Motor neuron (in vitro differentiated cells): Measurements from ENCODE around the gene TNNI2. TPM values are rescaled to one million over a fixed set of nuclear protein-coding genes. Genes with fewer than 3 reads are reported as not detected.
A peak's percentile ranks its signal among the peaks of the same experiment; 100 is the strongest.
"Not testable (repeated sequence)": the region's sequence is repeated elsewhere in the genome, so short reads cannot be mapped to it uniquely, and the experiment has no call there.

Experiments used
- ATAC-seq, 8 experiments: fragments of 200-7000 bp; cut with Tn5 transposase; replicated peaks in 6 of 8; 2 replicates each; pipeline ENCODE4 v1.8.0; 2021; ENCODE audit warnings: mild to moderate bottlenecking in 8 of 8, moderate library complexity in 8 of 8
- H3K27ac ChIP-seq, 2 donors: fragments of 250-450 bp; sonication (Bioruptor Pico); 2 replicates each; pipeline ENCODE4 v1.9.0; 2021; ENCODE audit warnings: antibody characterized with exemption in 2 of 2, mild to moderate bottlenecking in 2 of 2, moderate library complexity in 1 of 2
- H3K4me1 ChIP-seq, 2 donors: fragments of 250-450 bp; sonication (Bioruptor Pico); replicated peaks in 1 of 2; 2 replicates each; pipeline ENCODE4 v1.6.1; 2021; ENCODE audit warnings: antibody characterized with exemption in 2 of 2, mild to moderate bottlenecking in 2 of 2, moderate library complexity in 1 of 2
- H3K4me3 ChIP-seq, 5 donors: fragments of 250-450 bp; sonication (Bioruptor Pico); 2 replicates each; pipeline ENCODE4 v1.9.0; 2021; ENCODE audit warnings: antibody characterized with exemption in 5 of 5, mild to moderate bottlenecking in 5 of 5, moderate library complexity in 4 of 5
- WGBS, 10 experiments: fragments of 450-650 bp; shearing (Covaris generic); methylation state at CpG; one replicate each; pipeline ENCODE4 v1.0.0; 2022; 5-methylcytosine and 5-hydroxymethylcytosine counted together
- in situ Hi-C, 9 experiments: fragments of 400-800 bp; cut with MboI; loops; one replicate each; pipeline ENCODE4 v1.15.0; 2021; ENCODE audit warnings: low sequenced_read_pairs in 9 of 9, low pct_unique_long_range_greater_than_20kb in 2 of 9; ENCODE audit not compliant: unreplicated experiment in 9 of 9
- total RNA-seq, 8 experiments: library from RNA; unstranded; fragments of 300-600 nt; gene quantifications; 2 replicates each; pipeline versions ENCODE4 v1.2.3 to v1.2.4, GENCODE V29; 2022

TNNI2 gene
- total RNA-seq, 8 experiments from 2014 or later = 0.43 TPM; not detected in 7

GRCh38 chr11:1812801-1813200 is 26.0 kb upstream of the TNNI2 start:
- Histone ChIP-seq H3K27ac (no peak overlapping the region), H3K4me3 (no peak overlapping the region), H3K4me1 (no peaks in the 10 kb centered on the region)
- no peak for ATAC-seq
- in situ Hi-C loops = loop anchor here in 4 of 9 experiments (10.0 to 25.0 kb wide), 2 partner anchors 100 to 108 kb away; no protein-coding TSS in a partner anchor
- 65 to 97% (median 83%) methylated on average over 4 to 15 of the region's 15 CpGs; no CpG with 5 or more reads in 1 of the 10 experiments for WGBS, 10 experiments

DNA sequence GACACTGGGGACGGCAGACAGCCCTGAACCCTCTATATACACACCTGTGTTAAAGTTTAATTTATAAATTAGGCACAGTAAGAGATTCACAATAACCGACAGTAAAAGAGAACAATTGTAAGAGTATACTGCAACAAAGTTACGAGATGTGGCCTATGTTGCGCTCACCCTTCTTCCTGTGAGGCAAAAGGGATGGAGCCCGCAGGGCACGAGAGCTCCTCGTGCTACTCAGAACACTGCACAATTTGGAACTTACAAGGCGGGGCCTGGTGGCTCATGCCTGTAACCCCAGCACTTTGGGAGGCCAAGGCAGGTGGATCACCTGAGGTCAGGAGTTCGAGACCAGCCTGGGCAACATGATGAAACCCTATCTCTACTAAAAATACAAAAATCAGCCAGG is 25.4 kb upstream of the TNNI2 start:
- in situ Hi-C loops = loop anchor here in 4 of 9 experiments (10.0 to 25.0 kb wide), 2 partner anchors 101 to 109 kb away; no protein-coding TSS in a partner anchor
- not testable (repeated sequence) for H3K27ac ChIP-seq, H3K4me3 ChIP-seq, ATAC-seq, H3K4me1 ChIP-seq
- WGBS, 10 experiments = 29 to 100% (median 80%) methylated on average over 1 to 8 of the region's 9 CpGs; no CpG with 5 or more reads in 2 of the 10 experiments

DNA sequence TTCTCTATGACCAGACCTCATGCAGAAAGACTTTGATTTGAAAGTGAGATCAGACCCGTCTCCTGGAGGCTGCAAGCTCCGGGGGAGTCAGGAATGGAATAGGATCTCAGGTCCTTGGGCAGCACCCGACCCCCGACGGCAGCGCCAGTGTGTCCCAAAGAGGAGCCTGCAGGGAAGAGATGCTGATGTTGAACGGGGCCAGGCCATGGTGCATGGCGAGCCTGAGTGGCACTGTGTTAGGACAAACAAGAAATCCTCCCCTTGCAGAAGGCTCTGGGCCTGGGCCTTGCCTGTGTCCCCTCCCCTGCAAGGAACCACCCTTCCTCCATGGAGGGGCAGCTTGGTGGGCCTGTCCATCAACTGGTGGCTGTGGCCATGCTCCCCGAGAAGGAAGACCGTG is 24.1 kb upstream of the TNNI2 start:
- Histone ChIP-seq H3K4me1 (no peaks in the 10 kb centered on the region), H3K4me3 (no peak overlapping the region), H3K27ac (no peak overlapping the region)
- 67 to 81% (median 80%) methylated on average over 3 to 10 of the region's 10 CpGs; no CpG with 5 or more reads in 6 of the 10 experiments for WGBS, 10 experiments
- in situ Hi-C loops = loop anchor here in 4 of 9 experiments (10.0 to 25.0 kb wide), 2 partner anchors 102 to 110 kb away; no protein-coding TSS in a partner anchor
- no peak for ATAC-seq

DNA sequence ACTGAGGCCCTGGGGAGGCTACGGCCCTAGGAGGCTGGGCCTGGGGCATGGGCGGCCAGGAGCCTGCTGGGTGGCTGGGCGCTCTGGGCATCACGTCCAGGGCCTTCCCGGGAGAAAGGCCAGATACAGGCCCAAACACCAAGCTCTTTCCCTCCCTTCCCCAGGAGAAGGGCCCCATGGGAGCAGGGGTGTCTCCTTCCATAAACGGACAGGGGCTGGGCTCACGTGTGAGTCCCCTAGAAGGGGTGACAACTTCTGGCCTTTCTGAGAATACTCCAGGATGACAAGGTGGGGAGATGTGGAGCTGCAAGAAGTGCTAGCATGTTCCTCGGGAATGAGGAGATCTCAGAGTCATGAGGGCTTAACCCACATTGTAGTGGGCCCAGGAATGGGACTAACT is 23.5 kb upstream of the TNNI2 start:
- 42 to 67% methylated on average over 1 to 5 of the region's 8 CpGs; no CpG with 5 or more reads in 8 of the 10 experiments for WGBS, 10 experiments
- Histone ChIP-seq H3K27ac (no peak overlapping the region), H3K4me1 (no peaks in the 10 kb centered on the region), H3K4me3 (no peak overlapping the region)
- ATAC-seq = no peak
- in situ Hi-C loops = loop anchor here in 4 of 9 experiments (10.0 to 25.0 kb wide), 2 partner anchors 103 to 111 kb away; no protein-coding TSS in a partner anchor

DNA sequence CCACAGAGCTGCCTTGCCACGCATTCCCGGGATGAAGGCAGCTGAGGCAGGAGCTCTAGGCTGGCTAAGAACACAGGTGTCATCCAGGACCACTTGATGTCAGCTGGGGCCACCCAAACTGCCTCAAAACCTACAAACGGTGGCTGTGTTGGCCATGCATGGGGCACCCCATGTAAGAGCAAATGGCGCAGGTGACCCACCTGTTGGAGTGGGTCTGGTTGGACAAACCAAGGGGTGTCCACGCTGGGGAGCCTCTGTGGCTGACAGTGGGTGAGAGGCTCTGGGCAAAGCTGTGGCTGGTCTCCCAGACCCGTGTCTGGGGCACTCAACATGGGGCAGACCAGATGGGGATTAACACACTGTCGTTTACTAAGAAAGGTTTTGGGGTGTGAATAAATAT is 23.0 kb upstream of the TNNI2 start:
- no peak for ATAC-seq
- in situ Hi-C loops = loop anchor here in 4 of 9 experiments (10.0 to 25.0 kb wide), 2 partner anchors 103 to 111 kb away; no protein-coding TSS in a partner anchor
- no peak overlapping the region for H3K4me3 ChIP-seq

DNA sequence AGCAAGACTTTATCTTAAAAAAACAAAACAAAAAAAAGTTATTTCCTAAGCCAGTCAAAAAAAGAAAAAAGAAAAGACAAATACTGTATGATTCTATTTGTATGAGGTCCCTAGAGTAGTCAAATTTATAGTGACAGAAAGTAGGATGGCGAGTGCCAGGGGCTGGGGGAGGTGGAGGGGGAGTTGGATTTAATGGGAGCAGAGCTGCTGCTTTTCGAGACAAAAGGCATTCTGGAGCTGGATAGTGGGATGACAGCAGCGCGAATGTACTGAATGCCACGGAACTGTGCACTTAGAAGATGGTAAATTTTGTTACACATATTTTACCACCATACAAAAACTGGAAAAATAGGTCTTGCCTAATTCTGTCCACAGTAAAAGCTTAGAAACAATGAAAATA is 21.8 kb upstream of the TNNI2 start:
- no peak overlapping the region for H3K27ac ChIP-seq
- 33 to 100% (median 77%) methylated on average over 1 to 5 of the region's 5 CpGs for WGBS, 10 experiments
- no peak for ATAC-seq
- in situ Hi-C loops = loop anchor here in 4 of 9 experiments (10.0 to 25.0 kb wide), 2 partner anchors 105 to 112 kb away; no protein-coding TSS in a partner anchor
- no peaks in the 10 kb centered on the region for H3K4me1 ChIP-seq
- no peak overlapping the region for H3K4me3 ChIP-seq

More for the DNA sequence above, 23.0 kb upstream of the TNNI2 start:
- H3K4me1 ChIP-seq = no peaks in the 10 kb centered on the region
- WGBS, 10 experiments = 20 to 77% (median 58%) methylated on average over 1 to 4 of the region's 7 CpGs; no CpG with 5 or more reads in 4 of the 10 experiments
- H3K27ac ChIP-seq = no peak overlapping the region

DNA sequence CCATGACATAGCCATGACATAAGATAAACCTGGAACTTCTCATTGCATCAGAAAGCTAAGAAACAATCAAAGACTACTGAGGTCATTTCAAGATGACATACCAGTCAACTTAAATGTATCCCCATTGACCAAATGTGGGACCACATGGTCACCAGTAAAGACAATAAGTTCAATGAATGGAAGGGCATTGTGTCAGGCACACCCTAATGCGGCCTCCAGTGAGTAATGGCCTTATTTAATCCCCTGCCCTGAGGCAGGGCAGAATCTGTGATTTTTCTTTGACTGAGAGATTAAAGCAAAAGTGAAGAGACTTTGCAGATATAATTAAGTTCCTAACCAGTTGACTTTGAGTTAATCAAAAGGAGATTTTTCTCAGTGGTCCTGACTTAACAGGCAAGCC is 21.3 kb upstream of the TNNI2 start:
- no peak overlapping the region for H3K27ac ChIP-seq
- in situ Hi-C loops = loop anchor here in 4 of 9 experiments (10.0 to 25.0 kb wide), 2 partner anchors 105 to 113 kb away; no protein-coding TSS in a partner anchor
- peak in 2 of 8 experiments; percentile 85 to 89 for ATAC-seq

GRCh38 chr11:1819074-1819473 is 19.7 kb upstream of the TNNI2 start:
- no peaks in the 10 kb centered on the region for H3K4me1 ChIP-seq
- no peak overlapping the region for H3K4me3 ChIP-seq
- WGBS, 10 experiments = 0 to 100% (median 18%) methylated on average over 1 to 3 of the region's 3 CpGs; no CpG with 5 or more reads in 6 of the 10 experiments
- ATAC-seq = no peak
- in situ Hi-C loops = loop anchor here in 4 of 9 experiments (10.0 to 25.0 kb wide), 2 partner anchors 107 to 114 kb away; no protein-coding TSS in a partner anchor
- no peak overlapping the region for H3K27ac ChIP-seq

More for the DNA sequence above, 21.3 kb upstream of the TNNI2 start:
- WGBS, 10 experiments = 0 to 83% (median 33%) methylated on average over 1 of the region's 1 CpG; no CpG with 5 or more reads in 5 of the 10 experiments
- Histone ChIP-seq H3K4me3 (no peak overlapping the region), H3K4me1 (no peaks in the 10 kb centered on the region)

DNA sequence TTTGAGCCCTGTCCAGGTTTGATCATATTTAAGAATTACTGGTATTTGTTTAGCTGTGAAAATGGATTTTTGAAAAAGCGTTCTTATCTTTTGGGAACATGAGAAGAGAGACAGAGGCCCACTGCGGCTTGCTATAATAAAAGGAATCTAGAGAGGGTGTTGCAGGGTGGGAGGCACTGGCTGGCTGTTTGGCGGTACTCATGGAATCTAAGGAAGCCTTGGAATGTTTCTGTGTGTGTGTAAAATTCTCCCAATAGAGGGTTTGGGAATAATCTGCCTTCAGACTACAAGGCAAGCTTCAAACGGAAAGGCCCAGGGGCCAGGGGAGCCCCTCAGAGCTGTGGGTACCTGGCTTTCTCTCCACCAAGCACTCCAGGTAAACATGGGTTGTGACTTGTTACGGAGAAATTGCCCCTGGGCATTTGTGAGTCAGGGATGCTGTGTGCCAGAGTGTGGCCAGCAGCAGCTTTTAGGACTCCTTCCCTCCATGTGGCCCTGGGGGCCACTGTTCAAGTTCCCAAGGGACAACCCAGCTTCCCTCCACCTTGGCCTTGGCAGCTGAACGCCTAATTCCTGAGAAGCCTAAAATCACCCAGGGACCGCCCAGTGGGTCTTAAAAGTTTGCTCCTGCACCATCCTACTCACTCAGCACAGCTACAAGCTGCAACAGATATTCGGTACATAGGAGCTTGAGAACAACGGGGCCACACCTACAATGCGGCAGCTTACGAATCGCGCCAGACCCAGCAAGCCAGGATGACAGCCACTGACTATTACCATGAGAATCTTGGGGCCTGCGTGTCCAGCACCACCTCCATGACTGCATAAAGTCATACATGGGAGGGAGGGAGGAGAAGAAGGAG is 18.1 kb upstream of the TNNI2 start:
- Histone ChIP-seq H3K27ac (no peak overlapping the region), H3K4me3 (no peak overlapping the region), H3K4me1 (no peaks in the 10 kb centered on the region)
- no peak for ATAC-seq
- in situ Hi-C loops = loop anchor here in 3 of 9 experiments (25.0 kb wide), 1 partner anchor 108 kb away; no protein-coding TSS in a partner anchor
- WGBS, 10 experiments = 23 to 90% (median 72%) methylated on average over 2 to 11 of the region's 14 CpGs; no CpG with 5 or more reads in 1 of the 10 experiments

GRCh38 chr11:1821562-1821961 is 17.2 kb upstream of the TNNI2 start:
- H3K4me3 ChIP-seq = no peak overlapping the region
- in situ Hi-C loops = loop anchor here in 3 of 9 experiments (25.0 kb wide), 1 partner anchor 109 kb away; no protein-coding TSS in a partner anchor
- ATAC-seq = no peak
- no peaks in the 10 kb centered on the region for H3K4me1 ChIP-seq
- H3K27ac ChIP-seq = no peak overlapping the region

DNA sequence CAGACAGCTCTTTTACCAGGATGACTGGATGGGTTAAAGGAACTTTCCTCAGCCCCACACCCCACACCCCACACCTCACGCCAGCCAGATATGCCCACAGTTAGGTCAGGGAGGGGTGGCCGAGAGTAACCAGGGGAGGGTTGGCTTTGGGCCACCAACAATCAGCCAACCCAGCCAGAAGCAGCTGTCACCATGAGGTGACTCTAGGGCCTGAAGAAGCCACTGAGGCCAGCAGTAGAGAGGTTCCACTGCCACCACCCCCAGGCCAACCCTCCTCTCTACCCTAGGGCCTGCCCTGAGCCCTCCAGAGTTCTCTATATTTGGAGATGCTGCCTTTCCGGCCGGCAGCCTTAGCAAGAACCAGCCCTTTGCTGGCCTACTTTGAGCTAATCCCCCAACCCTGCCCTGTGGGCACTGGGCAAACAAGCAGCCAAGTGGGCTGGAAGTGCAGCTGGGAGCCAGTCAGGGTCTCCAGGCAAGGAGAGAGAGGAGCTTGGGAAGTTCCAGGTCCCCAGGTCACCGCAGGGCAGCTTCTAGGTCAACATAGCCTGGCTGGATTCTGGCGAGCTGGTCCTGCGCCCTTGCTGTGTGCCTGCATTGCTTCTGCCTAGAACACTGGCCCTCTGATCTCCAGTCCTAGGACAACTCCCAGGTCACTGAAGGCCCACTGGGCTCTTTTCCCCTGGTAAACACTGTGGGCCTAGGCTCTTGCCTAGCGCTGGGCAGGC is 16.0 kb upstream of the TNNI2 start:
- in situ Hi-C loops = loop anchor here in 3 of 9 experiments (25.0 kb wide), 1 partner anchor 111 kb away; no protein-coding TSS in a partner anchor
- ATAC-seq = no peak
- 60 to 80% (median 70%) methylated on average over 1 to 3 of the region's 8 CpGs; no CpG with 5 or more reads in 4 of the 10 experiments for WGBS, 10 experiments

DNA sequence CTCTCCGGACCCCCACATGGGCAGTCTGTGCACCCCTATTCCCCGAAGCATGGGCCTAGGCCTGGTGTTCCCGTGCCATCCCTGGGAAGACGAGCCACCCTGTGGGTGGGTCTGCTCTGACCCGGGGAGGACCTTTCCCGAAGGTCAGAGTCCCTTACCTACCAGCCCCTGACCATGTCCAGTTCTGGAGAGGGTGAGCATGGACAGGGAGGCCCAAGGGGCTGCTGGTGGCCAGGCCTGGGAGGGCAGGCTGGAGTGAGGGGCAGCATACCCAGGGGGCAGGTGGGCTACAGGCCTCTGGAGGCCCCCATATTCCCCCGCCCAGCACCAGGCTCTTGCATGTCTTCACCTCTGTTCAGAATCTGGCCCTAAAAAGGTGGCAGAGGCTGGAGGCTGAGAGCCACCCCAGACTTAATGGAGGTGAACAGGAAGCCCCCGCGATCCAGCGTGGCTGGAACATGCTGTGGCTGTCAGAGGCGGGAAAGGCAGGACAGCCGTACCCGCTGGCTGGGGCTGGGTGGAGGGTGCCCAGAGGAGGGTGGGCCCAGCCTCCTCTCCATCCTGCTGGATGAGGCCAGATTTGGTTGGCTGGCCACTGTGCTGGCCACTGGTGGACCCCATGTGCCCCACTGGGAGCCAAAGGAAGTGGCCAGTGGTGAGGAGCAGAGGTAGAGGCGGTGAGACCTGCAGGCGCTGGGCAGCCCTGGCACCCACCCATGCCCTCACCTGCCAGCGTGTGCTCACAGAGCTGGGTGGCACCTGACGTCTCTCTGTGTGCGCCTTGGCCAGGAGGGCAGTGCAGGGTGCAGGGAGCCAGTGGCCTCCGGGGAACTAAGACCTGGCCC is 15.2 kb upstream of the TNNI2 start:
- in situ Hi-C loops = loop anchor here in 3 of 9 experiments (25.0 kb wide), 1 partner anchor 111 kb away; no protein-coding TSS in a partner anchor

More for the DNA sequence above, 16.0 kb upstream of the TNNI2 start:
- H3K4me3 ChIP-seq = no peak overlapping the region
- H3K4me1 ChIP-seq = no peaks in the 10 kb centered on the region
- no peak overlapping the region for H3K27ac ChIP-seq

More for the DNA sequence above, 15.2 kb upstream of the TNNI2 start:
- no peaks in the 10 kb centered on the region for H3K4me1 ChIP-seq
- H3K27ac ChIP-seq = no peak overlapping the region
- 52 to 95% (median 69%) methylated on average over 2 to 5 of the region's 19 CpGs; no CpG with 5 or more reads in 5 of the 10 experiments for WGBS, 10 experiments
- H3K4me3 ChIP-seq = no peak overlapping the region
- no peak for ATAC-seq
